K562 (cell line): ENCODE measurements around the gene CMTM4. TPM values are rescaled to one million over a fixed set of nuclear protein-coding genes. Genes with fewer than 3 reads are reported as not detected.

Experiments
- BCOR ChIP-seq: fragments of 450-650 bp; IDR thresholded peaks from 2 replicates; pipeline ENCODE4 v1.6.1; 2016
- CHD7 ChIP-seq: fragments of 200-600 bp; sonication (generic); IDR thresholded peaks from one replicate; pipeline ENCODE4 v1.6.1; 2012; ENCODE audit warnings: mild to moderate bottlenecking, low read depth, low read length, inconsistent platforms
- DNMT1 ChIP-seq: fragments of 450-650 bp; IDR thresholded peaks from 2 replicates; pipeline ENCODE4 v1.6.1; 2016; ENCODE audit warnings: antibody characterized with exemption, mild to moderate bottlenecking
- HNRNPUL1 ChIP-seq: fragments of 200-400 bp; formaldehyde crosslinking; IDR thresholded peaks from 2 replicates; pipeline ENCODE4 v1.6.1; 2017; ENCODE audit warnings: low read length
- SAFB ChIP-seq: fragments of 200-400 bp; formaldehyde crosslinking; IDR thresholded peaks from 2 replicates; pipeline ENCODE4 v1.6.1; 2017; ENCODE audit warnings: low read depth, low read length, borderline replicate concordance
- TEAD4 ChIP-seq, 2 experiments: sonication (generic) in 1 of 2; formaldehyde crosslinking in 1 of 2; IDR thresholded peaks; 2 replicates each; pipeline versions ENCODE4 v1.6.1 to v1.8.0; 2012 to 2022; ENCODE audit warnings: borderline replicate concordance in 1 of 2, inconsistent platforms in 1 of 2, low read length in 1 of 2, mild to moderate bottlenecking in 1 of 2, missing genetic modification reagents in 1 of 2
- TFAP4 ChIP-seq: sonication (generic); formaldehyde crosslinking; IDR thresholded peaks from 2 replicates; pipeline ENCODE4 v1.8.0; 2022; ENCODE audit warnings: missing genetic modification reagents, mild to moderate bottlenecking, moderate library complexity, borderline replicate concordance
- THRB ChIP-seq: fragments of 450-650 bp; formaldehyde crosslinking; conservative IDR thresholded peaks from 2 replicates; pipeline ENCODE4 v1.4.0; 2022; ENCODE audit warnings: mild to moderate bottlenecking, missing genetic modification characterization
- ZNF174 ChIP-seq: fragments of 250-450 bp; sonication (Bioruptor Pico); IDR thresholded peaks from 2 replicates; pipeline ENCODE4 v1.4.0; 2020; ENCODE audit warnings: mild to moderate bottlenecking
- ZNF436 ChIP-seq: fragments of 250-450, 450-650 bp; sonication (Bioruptor Pico); formaldehyde crosslinking; IDR thresholded peaks from 2 replicates; pipeline ENCODE4 v1.7.0; 2020; ENCODE audit warnings: mild to moderate bottlenecking
- polyA plus RNA-seq, 8 experiments: library from polyadenylated mRNA; depleted of rRNA in 4 of 8; stranded (reverse) in 5 of 8; unstranded in 3 of 8; fragments of >200 nt; fragmentation: Nextera tagmentation in 2 of 8; fragmentation: Illumina TruSeq in 1 of 8; extraction: Ambion mirVana in 2 of 8; extraction: Trizol in 1 of 8; gene quantifications; 2 replicates each; pipeline versions ENCODE4 v1.2.1 to v1.2.3, GENCODE V29; 2011 to 2014; ENCODE audit warnings: inconsistent platforms in 1 of 8, missing spikeins in 1 of 8
- total RNA-seq, 7 experiments: library from RNA; depleted of rRNA in 6 of 7; stranded (reverse); fragments of >200 nt in 6 of 7; fragmentation: Illumina TruSeq in 2 of 7; extraction: Trizol in 2 of 7; gene quantifications; 2 replicates each; pipeline versions ENCODE4 v1.2.1 to v1.2.3, GENCODE V29; 2011 to 2021; ENCODE audit warnings: low replicate concordance in 1 of 7

CMTM4 gene
- total and polyA plus RNA-seq, 9 of the 15 experiments (the other 6 are each of a cell fraction or from before 2014, with no cell fraction given), result 2.0 to 21.3 (median 12.5) TPM

DNA sequence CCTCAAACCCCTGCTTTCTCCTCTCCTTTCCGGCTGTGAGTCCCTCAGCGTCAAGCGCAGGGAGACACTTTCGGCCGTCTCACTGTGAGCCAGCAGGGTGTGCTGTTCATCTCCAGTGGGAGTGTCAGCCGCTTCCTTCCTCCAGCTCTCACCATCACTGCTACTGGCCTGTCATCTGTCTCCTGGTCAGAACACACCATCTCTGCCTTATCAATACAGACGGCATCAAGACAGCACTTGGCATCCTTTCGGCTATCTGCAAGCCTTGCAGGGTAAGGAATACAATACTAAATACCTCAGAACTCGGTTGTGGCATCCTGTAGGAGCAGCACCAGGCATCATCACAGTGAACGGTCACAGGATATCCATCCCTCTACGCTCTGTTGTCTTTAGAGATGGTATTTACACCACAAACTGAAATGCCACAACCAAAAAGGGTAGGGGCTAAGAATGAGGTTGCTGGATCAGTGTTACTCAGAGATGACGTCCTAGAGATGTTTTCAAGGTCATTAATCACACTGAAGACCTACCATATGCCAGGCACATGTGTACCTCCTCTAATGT lies 20.7 kb upstream of the CMTM4 start (continued):
- TF ChIP-seq TFAP4 (CRISPR knock-in tag) (peak; percentile 14; the same call in 1 of the 2 replicates), ZNF174 (CRISPR knock-in tag) (no peak), THRB (CRISPR knock-in tag) (no peak), CHD7 (no peak), HNRNPUL1 (no peak), SAFB (no peak), BCOR (no peak), ZNF436 (no peak), TEAD4 (IDR thresholded peaks at IDR 0.05; ENCODE audit: low read length) (no peak), TEAD4 (CRISPR knock-in tag; IDR thresholded peaks at IDR 0.05; ENCODE audit: borderline replicate concordance) (no peak), DNMT1 (no peak)
